ENCODE results near the gene ZNF764. TPM values are rescaled to one million over a fixed set of nuclear protein-coding genes. Genes with fewer than 3 reads are reported as not detected.

Gene ZNF764
- 10 to 100 TPM in 2 of 4 donors, 1 to 10 TPM in 2; 1.5 to 11.3 (median 7.3) TPM for total RNA-seq

GRCh38 chr16:30557957-30558788 lies at the start of gene ZNF764:
Gene ZNF764, minus strand, starts transcription at chr16:30558374. Its CDS starts 192 bp downstream, at chr16:30558182.
- Histone ChIP-seq H3K4me3 (peak within 1 kb of the TSS; percentile 68 to 82), H3K27ac (peak within 1 kb of the TSS; percentile 87 to 92), H3K36me3 (no peaks in the 10 kb centered on the region), H3K27me3 (no peaks in the 10 kb centered on the region), H3K9me3 (no peaks in the 10 kb centered on the region), H3K4me1 (peaks cover 0 to 6% of the 10 kb centered on the region in 2 donors)
- peak; percentile 98 to 99 for DNase-seq
- intact Hi-C loops (cut with DNase I; ENCODE audit: low total_unique reads): no loop called here
- TF ChIP-seq POLR2A (IDR thresholded peaks at IDR 0.05) (peak; percentile 36 to 67), CTCF (IDR thresholded peaks at IDR 0.05) (peak in 2 of 4 experiments; percentile 12 to 26)

GRCh38 chr16:30606004-30606403 lies 47.8 kb upstream of the ZNF764 start:
- Histone ChIP-seq H3K27me3 (no peaks in the 10 kb centered on the region), H3K4me1 (no peaks in the 10 kb centered on the region), H3K36me3 (no peaks in the 10 kb centered on the region), H3K9me3 (no peaks in the 10 kb centered on the region), H3K27ac (no peak overlapping the region), H3K4me3 (no peak overlapping the region)
- intact Hi-C loops (cut with DNase I; ENCODE audit: low total_unique reads): no loop called here
- DNase-seq: no peak
- TF ChIP-seq CTCF (IDR thresholded peaks at IDR 0.05) (no peak), POLR2A (IDR thresholded peaks at IDR 0.05) (no peak)

GRCh38 chr16:30605158-30605557 lies 47.0 kb upstream of the ZNF764 start:
- DNase-seq: no peak
- Histone ChIP-seq H3K27me3 (no peaks in the 10 kb centered on the region), H3K27ac (no peak overlapping the region), H3K36me3 (no peaks in the 10 kb centered on the region), H3K4me3 (no peak overlapping the region), H3K9me3 (no peaks in the 10 kb centered on the region), H3K4me1 (no peaks in the 10 kb centered on the region)
- TF ChIP-seq POLR2A (IDR thresholded peaks at IDR 0.05) (no peak), CTCF (IDR thresholded peaks at IDR 0.05) (no peak)
- intact Hi-C loops (cut with DNase I; ENCODE audit: low total_unique reads): no loop called here

- intact Hi-C loops (cut with DNase I; ENCODE audit: low total_unique reads): no loop called here
- no peak overlapping the region for H3K4me3 ChIP-seq
- no peaks in the 10 kb centered on the region for H3K27me3 ChIP-seq
- no peak for TF ChIP-seq CTCF (IDR thresholded peaks at IDR 0.05)
- no peak for TF ChIP-seq POLR2A (IDR thresholded peaks at IDR 0.05)
- DNase-seq: no peak
- H3K4me1 ChIP-seq: no peaks in the 10 kb centered on the region
- no peak overlapping the region for H3K27ac ChIP-seq
- H3K36me3 ChIP-seq: no peaks in the 10 kb centered on the region
- H3K9me3 ChIP-seq: no peaks in the 10 kb centered on the region
These were observed 46.3 kb upstream of the ZNF764 start for GRCh38 chr16:30604316-30604947.

GRCh38 chr16:30603945-30604315 lies 45.8 kb upstream of the ZNF764 start:
- Histone ChIP-seq H3K4me1 (no peaks in the 10 kb centered on the region), H3K36me3 (no peaks in the 10 kb centered on the region), H3K27ac (no peak overlapping the region), H3K27me3 (no peaks in the 10 kb centered on the region), H3K9me3 (no peaks in the 10 kb centered on the region), H3K4me3 (no peak overlapping the region)
- TF ChIP-seq POLR2A (IDR thresholded peaks at IDR 0.05) (no peak), CTCF (IDR thresholded peaks at IDR 0.05) (no peak)
- no peak for DNase-seq
- intact Hi-C loops (cut with DNase I; ENCODE audit: low total_unique reads): no loop called here

All from uterus (tissue), 4 donors.